HFFc6 (cell line): ENCODE measurements around the gene CXorf66. TPM values are rescaled to one million over a fixed set of nuclear protein-coding genes. Genes with fewer than 3 reads are reported as not detected.

ENCODE experiments used
- DNase-seq: peaks from one replicate; pipeline ENCODE4 v3.0.0-alpha.2; 2018
- H3K27ac Mint-ChIP-seq: 2 replicates; pipeline ENCODE4 v1.8.0; 2020; ENCODE audit warnings: mild to moderate bottlenecking, mixed read lengths
- H3K27me3 Mint-ChIP-seq: 2 replicates; pipeline ENCODE4 v1.8.0; 2021; ENCODE audit warnings: mild to moderate bottlenecking, moderate library complexity, mixed read lengths; ENCODE audit not compliant: insufficient read depth
- H3K36me3 Mint-ChIP-seq: 2 replicates; pipeline ENCODE4 v1.8.0; 2021; ENCODE audit warnings: low read depth, mixed read lengths
- H3K4me1 Mint-ChIP-seq: 2 replicates; pipeline ENCODE4 v1.8.0; 2020; ENCODE audit warnings: low read depth, mixed read lengths
- H3K4me3 Mint-ChIP-seq: 2 replicates; pipeline ENCODE4 v1.8.0; 2020; ENCODE audit warnings: mild to moderate bottlenecking, moderate library complexity, mixed read lengths
- H3K9me3 Mint-ChIP-seq: 2 replicates; pipeline ENCODE4 v1.8.0; 2020; ENCODE audit warnings: mild to moderate bottlenecking, mixed read lengths
- CTCF ChIP-seq: fragments of 200-600 bp; sonication (generic); IDR thresholded peaks from 2 replicates; pipeline ENCODE4 v1.5.0; 2021; ENCODE audit warnings: antibody characterized with exemption, mild to moderate bottlenecking
- total RNA-seq, 6 experiments: library from RNA; stranded (reverse); fragmentation: NEBNext Ultra II Directional; extraction: Animal tissue kit (Norgen Biotek cat#: 25700); gene quantifications; 2 replicates in 1 of 6; 3 replicates in 5 of 6; pipeline ENCODE4 v1.2.3, GENCODE V29; 2021

Gene CXorf66
- total RNA-seq, 6 experiments from 2014 or later: not detected

- DNase-seq: no peak
- no peaks in the 10 kb centered on the region for H3K36me3 Mint-ChIP-seq
- no peak overlapping the region for H3K4me3 Mint-ChIP-seq
- H3K27ac Mint-ChIP-seq: no peak overlapping the region
- H3K9me3 Mint-ChIP-seq: no peaks in the 10 kb centered on the region
- no peaks in the 10 kb centered on the region for H3K4me1 Mint-ChIP-seq
- H3K27me3 Mint-ChIP-seq: no peaks in the 10 kb centered on the region; the same call in 1 of the 2 replicates
- TF ChIP-seq CTCF: no peak
These were observed 15.6 kb downstream of the CXorf66 start for GRCh38 chrX:139949703-139950102.

DNA sequence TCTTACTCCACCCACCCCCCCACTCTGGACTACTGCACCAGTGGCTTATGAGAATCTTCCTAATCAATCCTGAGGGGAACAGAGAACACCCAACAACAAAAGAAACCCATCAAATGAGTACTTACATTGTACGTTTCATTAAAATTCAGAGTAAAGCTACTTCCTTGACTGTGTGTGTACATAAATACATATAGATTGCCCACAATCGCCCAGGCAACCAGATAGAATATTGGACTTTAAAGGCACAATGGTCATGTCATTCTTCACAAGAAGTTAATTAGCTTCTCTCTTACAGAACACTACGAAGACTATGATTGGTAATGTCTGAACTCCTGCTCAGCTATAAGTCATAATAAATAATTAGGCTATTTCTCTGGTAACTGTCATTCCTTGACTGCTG, 20.2 kb downstream of the CXorf66 start:
- Mint-ChIP-seq H3K4me1 (no peaks in the 10 kb centered on the region; the same call in 1 of the 2 replicates), H3K36me3 (no peaks in the 10 kb centered on the region), H3K9me3 (no peaks in the 10 kb centered on the region), H3K4me3 (no peak overlapping the region), H3K27ac (no peak overlapping the region), H3K27me3 (peaks cover 4% of the 10 kb centered on the region; the same call in 1 of the 2 replicates)
- DNase-seq: no peak
- no peak for TF ChIP-seq CTCF

DNA sequence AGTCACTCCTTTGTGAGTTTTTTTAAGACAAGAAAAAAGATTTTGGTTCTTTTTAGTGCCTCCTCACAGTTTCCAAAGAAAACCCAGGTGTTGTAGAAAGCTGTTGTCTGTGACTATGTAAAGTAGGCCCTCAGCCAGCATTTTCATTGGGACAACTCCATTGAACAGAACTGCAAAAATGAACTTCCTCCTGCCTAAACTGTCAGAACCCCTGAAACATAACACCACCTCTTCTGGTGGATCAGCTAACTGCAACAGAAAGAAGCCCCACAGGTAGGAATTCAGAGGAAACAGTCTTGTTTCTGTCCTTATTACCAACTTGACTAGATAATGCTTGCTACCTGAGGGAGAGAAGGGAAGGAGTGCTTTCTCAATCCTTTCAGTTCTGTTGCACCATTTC, 29.1 kb downstream of the CXorf66 start:
- peak; percentile 28; the same call in 1 of the 2 replicates for TF ChIP-seq CTCF
- DNase-seq: no peak
- H3K4me1 Mint-ChIP-seq: peaks cover 6% of the 10 kb centered on the region
- no peak overlapping the region for H3K27ac Mint-ChIP-seq
- no peaks in the 10 kb centered on the region for H3K9me3 Mint-ChIP-seq
- peaks cover 1% of the 10 kb centered on the region; the same call in 1 of the 2 replicates for H3K27me3 Mint-ChIP-seq
- H3K36me3 Mint-ChIP-seq: no peaks in the 10 kb centered on the region
- H3K4me3 Mint-ChIP-seq: no peak overlapping the region

DNA sequence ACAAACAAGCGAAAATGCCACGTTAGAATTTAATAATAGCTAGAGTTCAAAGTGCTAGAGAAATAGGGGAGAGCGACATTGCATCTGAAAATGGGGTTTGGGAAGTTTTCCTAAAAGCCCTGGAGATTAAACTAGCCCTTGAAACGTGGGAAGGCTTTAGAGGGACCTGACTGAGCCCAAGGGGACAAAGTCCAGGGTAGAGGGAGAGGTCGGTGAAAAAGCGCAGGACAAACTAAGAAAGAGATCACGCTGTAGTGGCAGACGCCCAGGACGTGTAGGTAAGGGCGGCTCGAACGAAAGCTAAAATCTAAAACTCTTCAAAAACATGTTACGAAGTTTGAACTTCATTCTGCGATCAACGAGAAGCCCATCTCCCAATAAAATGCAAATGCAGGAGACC, 31.4 kb downstream of the CXorf66 start:
- Mint-ChIP-seq H3K4me3 (peak overlapping the region; percentile 87), H3K9me3 (no peaks in the 10 kb centered on the region), H3K27ac (peak overlapping the region; percentile 95), H3K36me3 (no peaks in the 10 kb centered on the region), H3K27me3 (no peaks in the 10 kb centered on the region), H3K4me1 (peaks cover 25% of the 10 kb centered on the region)
- TF ChIP-seq CTCF: no peak
- no peak for DNase-seq

GRCh38 chrX:139932901-139933796, 32.2 kb downstream of the CXorf66 start, which contains the start of gene ATP11C:
Gene ATP11C, minus strand, starts transcription at chrX:139933053. Its CDS starts 1,011 bp downstream, at chrX:139932042.
- no peaks in the 10 kb centered on the region for H3K27me3 Mint-ChIP-seq
- peak within 1 kb of the TSS; percentile 95 for H3K27ac Mint-ChIP-seq
- H3K4me3 Mint-ChIP-seq: peak within 1 kb of the TSS; percentile 87
- H3K4me1 Mint-ChIP-seq: peaks cover 31% of the 10 kb centered on the region
- no peaks in the 10 kb centered on the region for H3K9me3 Mint-ChIP-seq
- 0 out of 2 replicates have a peak, but pooled peaks have one; percentile 7 for TF ChIP-seq CTCF
- DNase-seq: peak; percentile 77
- no peaks in the 10 kb centered on the region for H3K36me3 Mint-ChIP-seq
